HG03565 (cell line): ENCODE measurements around the gene CKM.
"Not testable (repeated sequence)": the region's sequence is repeated elsewhere in the genome, so short reads cannot be mapped to it uniquely, and the experiment has no call there.

Experiments
- ATAC-seq: cut with Tn5 transposase; IDR thresholded peaks from one replicate; pipeline ENCODE4 v1.9.1; 2021; ENCODE audit warnings: mild to moderate bottlenecking, moderate library complexity; ENCODE audit not compliant: unreplicated experiment

CKM gene

DNA sequence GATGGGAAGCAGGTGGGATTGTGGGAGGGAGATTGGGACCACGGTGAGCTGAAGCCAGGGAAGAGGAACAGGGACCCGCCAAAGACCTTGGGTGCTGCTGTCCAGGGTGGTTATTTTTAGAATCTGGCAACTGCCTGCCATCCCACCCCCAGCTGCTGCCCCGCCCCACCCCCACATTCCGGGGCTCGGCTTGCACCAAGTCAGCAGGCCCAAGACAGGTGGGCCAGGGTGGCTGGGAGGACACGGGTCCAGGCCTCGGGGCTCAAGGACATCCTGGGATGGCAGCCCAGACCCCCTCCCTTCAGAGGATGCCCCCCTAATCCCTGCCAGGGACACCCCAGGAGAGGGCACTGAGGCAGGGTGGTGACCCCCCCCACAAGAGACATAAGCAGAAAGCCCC lies 827 bp downstream of the CKM start:
- ATAC-seq: no peak

DNA sequence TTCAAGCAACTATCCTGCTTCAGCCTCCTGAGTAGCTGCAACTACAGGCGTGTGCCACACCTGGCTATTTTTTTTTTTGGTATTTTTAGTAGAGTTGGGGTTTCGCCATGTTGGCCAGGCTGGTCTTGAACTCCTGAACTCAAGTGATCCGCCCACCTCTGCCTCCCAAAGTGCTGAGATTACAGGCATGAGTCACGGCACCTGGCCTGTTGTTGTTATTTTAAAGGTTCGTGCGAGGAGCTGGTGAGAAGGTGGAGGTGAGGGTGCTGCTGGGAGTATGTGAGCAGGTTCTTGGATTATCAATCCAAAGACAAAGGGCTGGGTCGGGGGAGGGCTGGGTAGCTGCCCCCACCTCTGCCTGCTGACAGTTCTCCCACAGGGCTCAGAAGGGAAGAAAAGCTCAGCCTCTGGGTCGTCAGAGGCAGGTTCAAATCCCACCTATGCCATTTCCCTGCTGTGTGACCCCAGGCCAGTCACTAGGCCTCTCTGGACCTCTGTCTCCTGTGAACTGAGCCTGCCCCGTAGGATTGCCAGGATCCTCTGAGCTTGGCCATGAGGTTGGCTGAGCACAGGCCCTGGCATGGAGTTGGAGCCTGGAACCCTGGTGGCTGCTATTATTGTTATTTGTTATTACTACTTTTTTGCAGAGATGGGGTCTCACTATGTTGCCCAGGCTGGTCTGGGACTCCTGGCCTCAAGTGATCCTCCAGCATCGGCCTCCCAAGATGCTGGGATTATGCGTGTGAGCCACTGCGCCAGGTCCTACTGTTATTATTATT lies 1.5 kb downstream of the CKM start:
- ATAC-seq: no peak

DNA sequence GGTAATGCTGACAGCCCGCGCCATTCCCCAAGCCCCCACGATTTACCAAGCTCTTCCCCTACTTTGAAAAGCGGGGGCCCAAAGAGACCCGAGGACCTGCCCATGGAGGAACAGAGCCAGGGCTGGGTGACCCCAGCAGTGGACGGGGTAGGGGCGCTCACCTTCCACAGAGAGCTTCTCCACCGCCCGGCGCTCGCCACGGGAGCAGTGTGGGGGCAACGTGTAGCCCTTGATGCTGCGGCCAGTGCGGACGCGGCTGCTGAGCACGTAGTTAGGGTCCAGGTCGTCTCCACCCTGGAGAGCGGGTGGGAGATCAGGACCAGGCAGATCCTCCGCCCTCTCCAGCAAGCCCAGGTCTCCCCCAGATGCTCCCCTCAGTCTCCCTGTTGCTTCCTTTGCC lies 7.4 kb downstream of the CKM start:
- no peak for ATAC-seq

DNA sequence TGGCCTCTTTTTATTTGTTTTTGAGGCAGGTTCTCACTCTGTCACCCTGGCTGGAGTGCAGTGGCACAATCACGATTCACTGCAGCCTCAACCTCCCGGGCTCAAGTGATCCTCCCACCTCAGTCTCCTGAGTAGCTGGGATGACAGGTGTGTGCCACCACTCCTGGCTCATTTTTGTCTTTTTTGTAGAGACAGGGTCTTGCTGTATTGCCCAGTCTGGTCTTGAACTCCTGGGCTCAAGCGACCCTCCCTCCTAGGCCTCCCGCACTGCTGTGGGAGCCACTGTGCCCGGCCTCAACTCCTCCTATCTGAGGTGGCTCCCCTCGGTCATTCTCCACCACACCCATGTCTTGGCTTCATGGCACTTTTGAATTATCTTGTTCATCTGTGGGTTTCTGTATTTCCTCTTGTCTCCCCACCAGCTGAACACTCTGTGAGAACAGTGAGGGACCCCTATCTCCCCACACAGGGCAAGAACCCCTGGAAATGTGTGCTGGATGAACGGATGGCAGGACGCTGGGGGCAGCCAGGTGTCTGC lies 7.9 kb downstream of the CKM start:
- no peak for ATAC-seq

DNA sequence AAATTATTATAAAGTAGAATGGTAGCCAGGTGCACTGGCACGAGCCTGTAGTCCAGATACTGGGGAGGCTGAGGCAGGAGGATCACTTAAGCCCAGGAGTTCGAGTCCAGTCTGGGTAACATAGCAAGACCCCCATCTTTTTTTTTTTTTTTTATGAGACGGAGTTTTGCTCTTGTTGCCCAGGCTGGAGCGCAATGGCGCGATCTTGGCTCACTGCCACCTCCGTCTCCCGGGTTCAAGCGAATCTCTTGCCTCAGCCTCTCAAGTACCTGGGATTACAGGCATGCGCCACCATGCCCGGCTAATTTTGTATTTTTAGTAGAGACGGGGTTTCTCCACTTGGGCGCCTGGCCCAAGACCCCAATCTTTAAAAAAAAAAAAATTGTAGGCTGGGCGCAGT lies 10.4 kb downstream of the CKM start:
- ATAC-seq: not testable (repeated sequence)

DNA sequence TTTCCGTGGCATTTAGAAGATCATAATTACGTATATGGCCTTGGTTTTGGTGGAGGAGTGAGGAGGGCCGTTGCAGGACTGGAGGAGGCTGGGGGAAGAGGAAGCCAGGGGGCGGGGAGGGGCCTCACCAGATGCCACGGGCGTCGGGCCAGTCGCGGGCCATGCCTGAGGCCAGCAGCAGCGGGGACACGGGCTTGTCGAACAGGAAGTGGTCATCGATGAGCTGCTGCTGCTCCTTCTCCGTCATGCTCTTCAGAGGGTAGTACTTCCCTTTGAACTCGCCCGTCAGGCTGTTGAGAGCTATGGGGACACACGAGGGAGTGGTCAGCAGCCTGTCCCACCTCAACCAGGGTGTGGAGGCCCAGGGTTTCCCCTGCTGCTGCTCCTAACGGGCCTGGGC lies 11.1 kb downstream of the CKM start:
- no peak for ATAC-seq

DNA sequence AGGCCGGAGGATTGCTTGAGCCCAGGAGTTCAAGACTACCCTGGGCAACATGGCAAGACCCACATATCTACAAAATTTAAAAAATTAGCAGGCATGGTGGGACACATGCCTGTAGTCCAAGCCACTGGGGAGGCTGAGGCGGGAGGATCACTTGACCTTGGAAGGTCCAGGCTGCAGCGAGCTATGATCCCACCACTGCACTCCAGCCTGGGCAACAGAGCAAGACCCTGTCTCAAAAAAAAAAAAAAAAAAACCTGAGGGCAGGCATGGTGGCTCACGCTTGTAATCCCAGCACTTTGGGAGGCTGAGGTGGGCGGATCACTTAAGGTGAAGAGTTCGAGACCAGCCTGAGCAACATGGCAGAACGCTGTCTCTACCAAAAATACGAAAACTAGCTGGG lies 13.4 kb downstream of the CKM start:
- not testable (repeated sequence) for ATAC-seq

DNA sequence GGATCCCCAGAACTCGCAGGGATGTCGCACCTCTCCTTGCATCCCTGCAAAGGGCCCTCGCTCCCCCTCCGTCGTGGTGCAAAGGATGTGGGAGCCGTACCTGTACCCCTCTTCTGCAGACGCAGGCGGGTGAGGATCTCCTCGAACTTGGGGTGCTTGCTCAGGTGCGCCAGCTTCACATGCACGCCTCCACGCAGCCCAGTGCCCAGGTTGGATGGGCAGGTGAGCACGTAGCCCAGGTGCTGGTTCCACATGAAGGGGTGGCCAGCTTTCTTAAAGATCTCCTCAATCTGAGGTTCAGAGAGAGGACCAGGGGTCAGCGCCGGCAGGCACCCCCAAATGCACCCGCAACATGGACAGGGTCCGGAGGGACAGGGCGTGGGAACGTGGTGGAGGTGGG lies 15.3 kb downstream of the CKM start:
- no peak for ATAC-seq

DNA sequence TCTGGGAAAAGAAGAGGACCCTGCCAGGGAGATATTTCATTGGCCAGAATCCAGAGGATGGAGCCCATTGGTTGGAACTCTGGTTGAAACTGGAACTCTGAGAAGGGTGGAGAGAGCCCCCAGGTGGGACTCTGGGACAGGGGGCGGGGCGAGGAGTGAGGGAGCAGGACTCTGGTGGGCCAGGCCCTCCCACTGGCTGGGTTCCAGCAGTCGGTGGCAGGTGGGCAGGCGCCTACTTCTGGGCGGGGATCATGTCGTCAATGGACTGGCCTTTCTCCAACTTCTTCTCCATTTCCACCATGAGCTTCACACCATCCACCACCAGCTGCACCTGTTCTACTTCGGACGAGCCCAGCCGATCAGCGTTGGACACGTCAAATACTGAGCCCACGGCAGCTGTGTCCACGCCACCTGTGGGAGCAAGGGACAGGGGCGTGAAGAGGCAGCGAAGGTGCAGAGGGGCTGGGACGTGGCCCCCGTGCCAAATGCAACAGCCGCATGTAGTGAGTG lies 16.1 kb downstream of the CKM start:
- no peak for ATAC-seq

DNA sequence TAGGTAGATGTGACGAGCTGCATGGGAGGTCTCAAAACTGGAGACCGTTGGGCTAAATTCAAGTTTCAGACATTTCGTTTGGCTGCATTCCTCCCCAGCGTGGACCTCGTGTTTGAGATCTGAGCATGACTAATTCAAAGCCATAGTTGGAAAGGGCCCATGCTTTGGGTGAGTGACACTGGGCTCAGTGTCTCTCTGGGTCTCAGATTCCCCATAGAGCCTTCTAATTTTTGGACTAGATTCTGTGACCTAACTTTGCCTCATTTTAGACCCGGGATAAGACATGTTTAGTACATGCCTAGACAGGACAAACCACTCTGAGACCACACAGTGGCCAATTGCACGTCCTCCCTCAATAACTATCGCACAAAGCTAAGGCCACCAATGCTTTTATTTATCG lies 16.6 kb downstream of the CKM start:
- no peak for ATAC-seq

DNA sequence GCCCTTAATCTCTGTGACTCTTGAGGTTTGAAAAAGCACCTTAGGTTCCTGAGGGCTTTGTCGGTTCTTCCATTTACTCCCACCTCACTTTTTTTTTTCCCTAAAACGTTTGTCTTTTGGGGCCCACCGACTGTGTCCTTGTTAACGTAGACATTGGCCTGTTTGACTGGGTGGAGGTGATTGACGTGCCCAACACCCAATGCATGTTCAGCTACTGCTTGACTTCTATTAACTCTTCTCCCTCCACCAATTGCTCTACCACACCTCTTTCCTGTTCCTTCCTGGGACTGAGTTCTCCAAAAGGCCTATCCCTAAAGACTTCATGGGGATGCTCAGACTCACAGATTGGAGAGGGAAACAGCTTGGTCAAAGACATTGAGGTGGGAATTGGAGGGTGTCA lies 17.3 kb downstream of the CKM start:
- ATAC-seq: no peak

DNA sequence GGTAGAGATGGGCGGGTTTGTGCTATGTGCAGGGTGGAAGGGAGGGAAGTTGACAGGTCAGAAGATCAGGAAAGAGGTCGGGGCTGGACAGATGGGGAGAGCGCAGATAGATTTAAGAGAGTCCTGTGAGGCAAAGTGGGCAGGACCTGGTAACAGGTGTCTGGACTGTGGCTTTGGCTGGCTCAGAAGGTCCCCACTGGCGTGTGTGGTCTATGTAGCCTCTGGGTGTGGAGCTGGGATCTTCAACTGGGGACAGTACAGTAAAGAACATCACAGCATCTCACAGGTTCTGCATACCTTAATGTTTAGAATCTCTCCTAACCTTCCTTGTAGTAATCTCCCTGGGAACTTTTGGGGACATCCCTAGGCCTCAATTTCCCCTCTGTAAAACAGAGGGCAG lies 17.7 kb downstream of the CKM start:
- ATAC-seq: no peak

DNA sequence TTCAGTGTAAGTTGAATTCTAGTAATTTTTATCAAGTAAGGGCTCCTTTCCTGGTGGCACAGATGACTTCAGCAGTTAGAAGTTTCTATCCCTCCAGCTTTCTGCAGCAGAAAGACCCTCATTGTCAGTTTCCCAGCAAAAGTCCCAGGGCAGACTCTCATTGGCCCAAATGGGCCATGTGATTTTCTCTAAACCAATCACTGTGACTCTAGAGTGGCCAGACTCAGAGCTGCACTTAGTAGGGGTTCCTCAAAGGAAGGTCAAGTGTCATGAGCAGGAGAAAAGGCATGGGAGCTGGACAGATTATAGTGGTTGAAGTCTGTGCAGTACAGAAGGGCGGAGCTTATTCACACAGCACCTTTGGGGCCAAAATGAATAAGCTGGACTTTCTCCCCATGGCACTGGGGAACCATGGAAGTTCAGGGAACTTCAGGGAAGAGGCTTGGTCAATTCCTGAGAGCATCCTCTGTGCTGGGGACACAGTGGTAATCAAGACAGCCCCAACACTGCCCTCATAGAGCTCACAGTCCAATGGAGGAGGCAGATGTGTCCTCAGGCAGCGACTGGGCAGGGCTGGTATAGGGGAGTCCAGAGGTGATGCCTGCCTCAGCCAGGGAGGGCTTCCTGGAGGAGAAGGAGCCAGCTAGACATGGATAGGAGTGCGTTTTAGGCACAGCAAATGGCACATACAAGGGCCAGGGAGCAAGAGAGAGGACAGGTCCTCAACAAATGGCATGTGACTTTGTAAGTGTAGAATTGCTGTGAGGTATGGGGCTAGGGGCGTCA lies 18.3 kb downstream of the CKM start:
- ATAC-seq: no peak

DNA sequence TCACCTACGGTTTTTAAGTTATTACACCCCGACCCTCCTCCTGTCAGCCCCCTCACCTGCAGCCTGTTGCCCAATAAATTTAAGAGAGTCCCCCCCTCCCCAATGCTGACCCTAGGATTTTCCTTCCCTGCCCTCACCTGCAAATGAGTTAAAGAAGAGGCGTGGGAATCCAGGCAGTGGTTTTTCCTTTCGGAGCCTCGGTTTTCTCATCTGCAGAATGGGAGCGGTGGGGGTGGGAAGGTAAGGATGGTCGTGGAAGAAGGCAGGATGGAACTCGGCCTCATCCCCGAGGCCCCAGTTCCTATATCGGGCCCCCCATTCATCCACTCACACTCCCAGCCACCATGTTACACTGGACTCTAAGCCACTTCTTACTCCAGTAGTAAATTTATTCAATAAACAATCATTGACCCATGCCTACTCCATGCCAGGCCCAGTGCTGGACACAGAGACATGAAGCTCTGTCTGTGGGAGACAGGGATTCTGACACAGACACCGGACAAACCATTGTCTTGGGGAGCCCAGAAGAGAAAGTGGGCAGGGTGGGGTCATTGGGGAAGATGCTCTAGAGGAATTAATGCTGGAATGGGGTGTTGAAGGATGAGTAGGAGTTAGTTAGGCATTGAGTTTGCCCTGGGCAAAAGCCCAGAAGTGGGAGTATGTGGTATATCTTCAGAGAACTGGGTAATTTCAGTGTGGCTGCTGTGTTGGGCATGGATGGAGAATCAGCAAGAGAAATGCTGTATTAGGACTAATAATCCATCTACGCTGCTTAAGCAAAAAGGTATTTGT lies 19.2 kb downstream of the CKM start:
- no peak for ATAC-seq

DNA sequence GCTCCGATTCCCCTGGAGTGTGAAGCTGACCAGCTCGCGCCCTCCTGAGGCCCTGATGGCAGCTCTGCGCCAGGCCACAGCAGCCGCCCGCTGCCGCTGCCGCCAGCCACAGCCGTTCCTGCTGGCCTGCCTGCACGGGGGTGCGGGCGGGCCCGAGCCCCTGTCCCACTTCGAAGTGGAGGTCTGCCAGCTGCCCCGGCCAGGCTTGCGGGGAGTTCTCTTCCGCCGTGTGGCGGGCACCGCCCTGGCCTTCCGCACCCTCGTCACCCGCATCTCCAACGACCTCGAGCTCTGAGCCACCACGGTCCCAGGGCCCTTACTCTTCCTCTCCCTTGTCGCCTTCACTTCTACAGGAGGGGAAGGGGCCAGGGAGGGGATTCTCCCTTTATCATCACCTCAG lies 20.3 kb downstream of the CKM start:
- ATAC-seq: no peak

DNA sequence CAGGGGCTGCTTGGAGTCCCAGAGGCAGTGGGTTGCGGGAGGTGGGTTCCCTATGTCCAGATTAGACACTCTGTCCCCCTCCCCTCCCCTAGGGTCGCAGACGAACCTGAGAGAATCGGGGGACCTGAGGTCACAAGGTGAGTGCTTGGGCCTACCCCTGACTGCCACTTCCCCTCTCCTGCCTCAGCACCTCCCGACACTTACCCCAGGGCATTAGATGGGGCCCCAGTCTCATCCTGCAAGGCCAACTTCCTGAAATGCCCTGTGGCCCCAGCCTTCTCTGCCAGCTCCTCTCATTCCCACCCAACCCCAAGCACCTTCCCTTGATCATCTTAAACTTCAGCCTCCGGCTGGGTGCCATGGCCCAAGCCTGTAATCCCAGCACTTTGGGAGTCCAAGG lies 23.0 kb downstream of the CKM start:
- ATAC-seq: no peak

DNA sequence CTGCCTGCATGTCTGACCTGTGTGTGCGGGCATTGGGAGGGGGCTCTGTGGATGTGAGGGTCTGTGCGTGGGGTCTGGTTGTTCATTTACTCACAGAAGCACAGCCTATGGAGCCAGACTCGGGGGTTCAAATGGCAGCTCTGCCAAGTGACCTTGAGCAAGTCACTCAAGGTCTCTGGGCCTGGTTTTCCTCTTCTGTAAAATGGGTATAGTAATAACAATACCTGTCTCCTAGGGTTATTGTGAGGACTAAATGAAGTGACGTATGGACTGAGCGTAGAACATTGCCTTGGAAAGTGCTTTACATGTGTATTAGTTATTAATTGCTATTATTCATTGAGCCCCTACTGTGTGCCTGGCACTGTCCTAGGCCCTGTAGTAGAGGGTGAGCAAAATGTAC lies 24.4 kb downstream of the CKM start:
- ATAC-seq: no peak

DNA sequence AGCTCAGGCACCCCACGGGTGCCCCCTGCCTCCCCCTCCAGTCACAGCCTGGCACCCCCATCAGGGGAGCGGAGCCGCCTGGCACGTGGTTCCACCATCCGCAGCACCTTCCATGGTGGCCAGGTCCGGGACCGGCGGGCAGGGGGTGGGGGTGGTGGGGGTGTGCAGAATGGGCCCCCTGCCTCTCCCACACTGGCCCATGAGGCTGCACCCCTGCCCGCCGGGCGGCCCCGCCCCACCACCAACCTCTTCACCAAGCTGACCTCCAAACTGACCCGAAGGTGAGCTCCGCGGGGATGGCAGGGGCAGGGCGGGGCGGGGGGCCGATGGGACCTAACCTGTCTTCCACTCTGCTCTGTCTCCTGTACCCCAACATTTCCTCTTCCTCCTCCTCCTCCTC lies 25.0 kb downstream of the CKM start:
- ATAC-seq: no peak

DNA sequence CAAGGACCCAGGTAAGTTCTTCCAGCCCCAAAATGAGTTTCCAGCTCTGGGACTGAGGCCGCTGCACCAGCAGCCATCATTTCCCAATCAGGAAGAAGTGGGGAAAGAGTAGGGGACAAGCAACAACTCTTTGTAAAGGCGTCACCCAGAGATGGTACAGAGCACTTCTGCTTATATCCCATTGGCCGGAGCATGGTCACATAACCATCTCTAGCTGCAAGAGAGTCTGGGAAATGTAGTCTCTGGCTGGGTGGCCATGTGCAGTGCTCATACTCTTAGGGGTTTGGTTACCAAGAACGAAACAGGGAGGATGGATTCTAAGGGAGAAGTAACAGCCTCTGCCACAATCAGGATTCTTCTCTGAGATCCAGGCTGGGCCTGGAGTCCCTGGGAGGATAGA lies 26.3 kb downstream of the CKM start:
- ATAC-seq: no peak

DNA sequence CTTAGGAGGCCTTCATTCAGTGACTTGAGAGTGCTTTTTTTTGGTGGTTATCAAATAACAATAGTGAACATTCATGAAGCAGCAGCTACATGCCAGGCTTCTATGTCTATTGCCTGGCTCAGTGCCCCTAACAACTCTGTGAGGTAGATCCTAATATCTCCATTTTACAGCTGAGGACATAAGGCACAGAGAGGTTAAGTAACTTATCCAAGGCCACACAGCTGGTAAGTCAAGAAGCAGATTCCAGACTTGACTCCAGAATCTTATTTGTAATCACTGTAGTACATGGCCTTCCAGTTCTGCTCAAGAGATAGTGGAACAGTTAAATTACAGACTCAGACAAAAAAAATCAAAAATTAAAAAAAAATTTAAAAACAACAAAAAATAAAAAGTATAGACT lies 26.8 kb downstream of the CKM start:
- ATAC-seq: no peak

DNA sequence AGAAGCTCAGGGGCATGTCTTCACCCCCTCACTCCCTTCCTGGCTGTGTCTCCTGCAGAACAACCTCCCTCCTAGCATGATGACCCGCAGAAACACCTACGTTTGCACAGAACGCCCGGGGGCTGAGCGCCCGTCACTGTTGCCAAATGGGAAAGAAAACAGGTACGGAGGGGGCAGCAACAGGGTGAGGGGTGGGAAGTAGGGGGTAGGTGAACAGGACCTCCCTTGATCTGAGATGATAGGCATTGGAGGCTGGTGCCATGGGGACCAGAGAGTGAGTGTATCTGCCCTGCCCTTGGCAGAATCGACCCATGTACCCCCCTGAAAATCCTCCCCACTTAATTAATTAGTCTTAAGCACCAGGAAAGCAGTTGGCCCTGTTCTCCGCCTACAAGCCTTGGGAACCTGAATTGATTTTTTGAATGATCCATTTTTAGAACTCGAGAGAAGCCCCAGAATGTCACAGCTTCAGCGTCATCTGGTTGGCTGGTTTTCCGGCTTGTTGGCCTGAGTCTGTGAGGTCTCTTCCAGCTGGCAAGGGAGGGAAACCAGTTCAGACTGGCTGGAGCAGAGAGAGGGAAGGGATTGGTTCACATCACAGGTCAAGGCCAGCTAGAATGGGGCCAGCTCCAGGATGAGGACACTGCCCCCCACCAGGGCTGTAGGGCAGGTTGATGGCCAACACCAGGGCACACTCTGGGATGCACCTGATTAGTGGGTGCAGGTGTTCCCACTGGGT lies 28.2 kb downstream of the CKM start:
- no peak for ATAC-seq
